ENCODE measurements around the gene MRI1. TPM values are rescaled to one million over a fixed set of nuclear protein-coding genes. Genes with fewer than 3 reads are reported as not detected.

MRI1 gene
- 18.1 and 22.6 TPM in 2 replicates for total RNA-seq

GRCh38 chr19:13764101-13764807 lies at the start of gene MRI1:
MRI1 (plus strand) TSS chr19:13764522; CDS start chr19:13764589, 67 bp downstream.

GRCh38 chr19:13774217-13775191 lies 10.2 kb downstream of the MRI1 start, which contains the start of gene C19orf53:
C19orf53 (plus strand) TSS chr19:13774456; CDS start chr19:13774478, 22 bp downstream.

GRCh38 chr19:13794757-13795589 lies 30.7 kb downstream of the MRI1 start, which contains the start of gene ZSWIM4:
ZSWIM4 (plus strand) TSS chr19:13795443; CDS start chr19:13795649, 206 bp downstream.

Other genes starting within 250 kb of the MRI1 start
- 34.5 and 43.8 TPM in 2 replicates for gene C19orf53, start 9.9 kb downstream of the MRI1 start, total RNA-seq
- gene ZSWIM4, start 30.9 kb downstream of the MRI1 start, total RNA-seq = 4.1 and 21.9 TPM in 2 replicates
- gene NANOS3, start 112.6 kb downstream of the MRI1 start, total RNA-seq = 0.14 TPM in 1 of 2 replicates, not detected in the other
- 0.68 and 1.8 TPM in 2 replicates for gene BRME1, start 141.6 kb downstream of the MRI1 start, total RNA-seq
- gene CC2D1A, start 141.7 kb downstream of the MRI1 start, total RNA-seq = 8.5 and 27.5 TPM in 2 replicates
- gene PODNL1, start 173.9 kb downstream of the MRI1 start, total RNA-seq = under 0.01 and 2.5 TPM in 2 replicates
- gene DCAF15, start 188.0 kb downstream of the MRI1 start, total RNA-seq = 7.9 and 11.4 TPM in 2 replicates
- gene RFX1, start 241.8 kb downstream of the MRI1 start, total RNA-seq = 1.7 and 7.8 TPM in 2 replicates